Progenitor cell of endocrine pancreas (in vitro differentiated cells): Measurements from ENCODE around the gene USP32. TPM values are rescaled to one million over a fixed set of nuclear protein-coding genes. Genes with fewer than 3 reads are reported as not detected.

Source experiments
- DNase-seq: peaks from one replicate; pipeline ENCODE4 v3.0.0; 2021; ENCODE audit warnings: low spot score; ENCODE audit not compliant: unreplicated experiment
- H3K27ac Mint-ChIP-seq: 2 replicates; pipeline ENCODE4 v1.8.0; 2021; ENCODE audit warnings: mild to moderate bottlenecking, moderate library complexity, mixed read lengths
- H3K27me3 Mint-ChIP-seq: 2 replicates; pipeline ENCODE4 v1.8.0; 2021; ENCODE audit warnings: mixed read lengths
- H3K36me3 Mint-ChIP-seq: 2 replicates; pipeline ENCODE4 v1.8.0; 2022; ENCODE audit warnings: mixed read lengths; ENCODE audit not compliant: insufficient read depth
- H3K4me1 Mint-ChIP-seq: 2 replicates; pipeline ENCODE4 v1.8.0; 2021; ENCODE audit warnings: low read depth, mixed read lengths
- H3K4me3 Mint-ChIP-seq: 2 replicates; pipeline ENCODE4 v1.8.0; 2021; ENCODE audit warnings: low read depth, mild to moderate bottlenecking, moderate library complexity, mixed read lengths
- H3K9me3 Mint-ChIP-seq: 2 replicates; pipeline ENCODE4 v1.8.0; 2021; ENCODE audit warnings: low read depth, mixed read lengths
- CTCF ChIP-seq: fragments of 200-600 bp; sonication (generic); IDR thresholded peaks from one replicate; pipeline ENCODE4 v1.5.0; 2021; ENCODE audit warnings: antibody characterized with exemption, mild to moderate bottlenecking; ENCODE audit not compliant: unreplicated experiment
- total RNA-seq: library from RNA; stranded (reverse); gene quantifications from 2 replicates; pipeline ENCODE4 v1.2.1, GENCODE V29; 2021

USP32 gene
- total RNA-seq, 1 donor from 2014 or later, result 42.7 TPM

DNA sequence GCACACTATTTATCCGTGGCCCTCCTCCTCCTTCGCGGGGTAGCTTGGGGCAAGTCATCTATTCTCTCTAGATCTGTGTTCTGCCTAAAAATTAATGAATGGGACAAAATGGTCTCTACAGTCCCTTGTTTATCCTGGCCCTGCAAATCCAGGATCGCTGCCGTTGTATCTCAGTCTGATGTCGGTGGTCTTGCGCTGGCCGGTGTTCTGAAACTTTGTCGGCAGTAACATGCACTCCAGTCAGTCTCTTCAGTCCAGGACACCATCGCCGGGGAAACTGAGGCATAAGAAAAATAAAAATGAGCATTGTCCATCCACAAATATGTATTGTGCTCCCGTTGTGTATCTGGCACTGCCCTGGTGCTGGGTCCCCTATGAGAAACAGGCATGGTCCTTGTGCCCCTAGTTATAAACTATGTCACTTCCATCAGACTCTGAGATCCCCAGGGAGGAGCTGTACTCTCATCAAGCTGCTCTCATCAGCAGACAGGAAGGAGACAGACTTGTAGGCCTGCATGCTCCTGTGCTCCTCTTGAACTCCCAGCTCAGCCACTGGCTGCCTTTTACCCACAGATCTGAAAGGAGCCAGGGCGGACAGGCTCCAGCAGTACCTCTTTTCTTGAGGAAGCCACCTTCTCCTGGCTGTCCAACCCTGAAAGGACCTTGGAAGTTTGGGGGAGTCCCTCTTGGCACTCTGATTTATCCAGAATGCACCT is 255.8 kb downstream of the USP32 start:
- H3K36me3 Mint-ChIP-seq, result peaks cover 2% of the 10 kb centered on the region
- H3K27me3 Mint-ChIP-seq, result peaks cover 57% of the 10 kb centered on the region
- no peaks in the 10 kb centered on the region for H3K9me3 Mint-ChIP-seq
- no peak for TF ChIP-seq CTCF
- H3K4me3 Mint-ChIP-seq, result peak overlapping the region; percentile 87
- peaks cover 11% of the 10 kb centered on the region for H3K4me1 Mint-ChIP-seq
- no peak overlapping the region for H3K27ac Mint-ChIP-seq
- no peak for DNase-seq

DNA sequence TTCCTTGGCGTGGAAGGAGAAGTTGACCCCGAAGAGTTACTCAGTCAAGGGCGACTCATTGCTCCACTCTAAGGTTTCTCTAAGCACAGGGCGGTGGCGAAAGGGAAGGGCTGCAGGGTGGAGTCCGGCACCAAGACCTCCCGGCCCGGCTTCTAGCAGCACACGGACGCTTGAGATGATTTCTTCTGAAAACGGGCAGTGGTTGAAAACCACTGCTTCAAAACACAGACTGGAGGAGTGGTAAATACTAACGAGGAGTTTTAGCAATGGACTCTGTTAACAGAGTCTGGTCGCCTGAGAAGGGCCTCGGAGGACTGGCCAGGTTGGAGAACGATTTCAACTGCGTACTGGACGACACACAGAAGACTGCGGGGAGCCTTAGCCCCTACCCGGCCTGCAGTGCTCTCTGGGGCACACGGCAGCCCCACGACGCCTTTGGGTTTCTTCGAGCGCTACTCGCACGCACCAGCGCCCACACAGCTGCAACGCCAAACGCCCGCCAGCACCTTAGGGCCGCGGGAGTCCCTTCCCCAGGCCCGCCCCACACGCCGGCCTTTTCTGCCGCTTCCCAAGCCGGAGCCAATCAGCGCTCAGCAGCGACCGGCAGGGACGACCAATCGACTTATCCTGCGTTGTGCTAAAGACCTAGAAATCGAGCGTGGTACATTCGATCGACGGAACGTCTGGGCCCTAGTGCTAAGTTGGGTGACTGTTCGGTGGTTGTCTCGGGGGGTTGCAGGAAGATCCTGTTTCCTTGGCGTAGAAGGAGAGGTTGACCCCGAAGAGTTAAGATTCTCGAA is 256.6 kb downstream of the USP32 start:
- Mint-ChIP-seq H3K9me3 (no peaks in the 10 kb centered on the region), H3K27ac (peak overlapping the region; percentile 69), H3K4me1 (peaks cover 11% of the 10 kb centered on the region), H3K4me3 (peak overlapping the region; percentile 87), H3K36me3 (peaks cover 2% of the 10 kb centered on the region), H3K27me3 (peaks cover 50% of the 10 kb centered on the region)
- TF ChIP-seq CTCF, result no peak
- DNase-seq, result peak; percentile 65

DNA sequence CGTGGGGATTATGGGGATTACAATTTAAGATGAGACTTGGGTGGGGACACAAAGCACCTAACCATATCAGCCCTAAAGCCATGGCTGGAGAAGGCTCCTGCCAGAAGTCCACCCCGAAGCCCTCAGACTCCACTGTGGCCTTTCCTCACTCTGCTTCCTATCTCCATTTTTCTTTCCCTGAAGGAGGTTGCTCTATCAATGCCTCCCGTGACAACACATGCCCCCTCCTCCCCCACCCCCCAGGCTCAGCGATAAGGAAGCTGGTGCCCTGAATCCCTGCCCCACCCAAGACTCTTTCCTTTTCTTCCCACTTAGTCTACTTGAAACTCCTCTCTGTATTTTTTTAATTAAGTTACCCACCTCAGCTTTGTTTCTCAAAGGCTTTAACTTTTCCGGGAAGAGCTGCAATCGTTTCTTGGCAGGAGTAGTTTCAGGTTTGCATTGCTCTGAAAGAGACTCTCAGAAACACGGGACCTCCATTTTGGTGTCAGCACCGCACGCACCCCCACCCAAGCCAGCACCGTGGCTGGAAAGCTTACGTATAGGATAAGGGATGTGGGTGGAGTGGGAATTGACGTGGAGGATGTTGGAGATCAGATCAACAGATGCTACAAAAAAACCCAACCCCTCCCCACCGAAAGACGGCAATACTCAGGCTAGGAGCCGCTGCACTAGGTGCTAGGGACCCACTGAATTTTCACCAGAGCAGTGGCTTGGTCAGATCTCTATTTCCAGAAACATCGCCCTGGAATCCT is 257.4 kb downstream of the USP32 start:
- Mint-ChIP-seq H3K27ac (peak overlapping the region; percentile 69), H3K27me3 (peaks cover 42% of the 10 kb centered on the region)
- no peak for TF ChIP-seq CTCF

GRCh38 chr17:60130466-60130865 is 261.5 kb downstream of the USP32 start:
- Mint-ChIP-seq H3K9me3 (no peaks in the 10 kb centered on the region), H3K4me3 (no peak overlapping the region), H3K36me3 (peaks cover 2% of the 10 kb centered on the region), H3K4me1 (peaks cover 11% of the 10 kb centered on the region), H3K27ac (no peak overlapping the region), H3K27me3 (peaks cover 22% of the 10 kb centered on the region)
- TF ChIP-seq CTCF, result no peak
- DNase-seq, result no peak

More for the DNA sequence above, 257.4 kb downstream of the USP32 start:
- H3K9me3 Mint-ChIP-seq, result no peaks in the 10 kb centered on the region
- peaks cover 2% of the 10 kb centered on the region for H3K36me3 Mint-ChIP-seq
- H3K4me3 Mint-ChIP-seq, result peak overlapping the region; percentile 87
- no peak for DNase-seq
- H3K4me1 Mint-ChIP-seq, result peaks cover 11% of the 10 kb centered on the region

DNA sequence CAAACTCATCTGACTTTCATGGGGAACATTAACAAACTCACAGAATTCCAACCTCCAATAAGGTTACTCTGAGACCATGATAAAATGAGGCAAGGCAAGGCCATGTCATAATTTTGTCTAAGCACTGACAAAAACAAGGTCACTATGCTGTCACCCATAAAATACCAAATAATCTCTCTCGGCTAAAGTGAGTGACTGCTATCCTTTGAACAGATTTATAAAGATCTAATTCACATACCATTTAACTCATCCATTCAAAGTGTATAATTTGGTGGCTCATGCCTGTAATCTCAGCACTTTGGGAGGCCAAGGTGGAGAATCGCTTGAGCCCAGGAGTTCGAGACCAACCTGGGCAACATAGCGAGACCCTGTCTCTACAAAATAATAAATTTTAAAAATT is 262.8 kb downstream of the USP32 start:
- Mint-ChIP-seq H3K27ac (no peak overlapping the region), H3K27me3 (peaks cover 20% of the 10 kb centered on the region), H3K36me3 (peaks cover 2% of the 10 kb centered on the region), H3K4me1 (peaks cover 4% of the 10 kb centered on the region), H3K9me3 (no peaks in the 10 kb centered on the region), H3K4me3 (no peak overlapping the region)
- DNase-seq, result no peak
- no peak for TF ChIP-seq CTCF
